HepG2 (cell line): ENCODE measurements around the gene MSI2. TPM values are rescaled to one million over a fixed set of nuclear protein-coding genes. Genes with fewer than 3 reads are reported as not detected.

ENCODE experiments used
- AGO1 ChIP-seq: fragments of 200-400 bp; formaldehyde crosslinking; IDR thresholded peaks from 2 replicates; pipeline ENCODE4 v1.6.1; 2017; ENCODE audit warnings: mild to moderate bottlenecking, low read depth, low read length, moderate library complexity; ENCODE audit not compliant: poor library complexity, severe bottlenecking
- CAMTA2 ChIP-seq: sonication (generic); formaldehyde crosslinking; IDR thresholded peaks from 2 replicates; pipeline ENCODE4 v1.4.0; 2020; ENCODE audit warnings: mild to moderate bottlenecking, missing genetic modification reagents, borderline replicate concordance
- EZH2 ChIP-seq: conservative IDR thresholded peaks from 2 replicates; pipeline ENCODE4 v1.6.1; 2012; ENCODE audit warnings: mild to moderate bottlenecking, low read depth, low read length, moderate library complexity
- MAFF ChIP-seq: IDR thresholded peaks from 2 replicates; pipeline ENCODE4 v1.6.1; 2011; ENCODE audit warnings: low read depth, low read length, improper control_type of control experiment
- MAFK ChIP-seq, 2 experiments: IDR thresholded peaks in 1 of 2; conservative IDR thresholded peaks in 1 of 2; 2 replicates each; pipeline ENCODE4 v1.6.1; 2011; ENCODE audit warnings: improper control_type of control experiment in 2 of 2, low read length in 2 of 2
- NCOA1 ChIP-seq: sonication (generic); formaldehyde crosslinking; IDR thresholded peaks from 2 replicates; pipeline ENCODE4 v1.9.0; 2021; ENCODE audit warnings: missing genetic modification reagents
- NCOA2 ChIP-seq: sonication (generic); formaldehyde crosslinking; IDR thresholded peaks from 2 replicates; pipeline ENCODE4 v1.8.0; 2022; ENCODE audit warnings: inconsistent platforms
- PCBP2 ChIP-seq: fragments of 200-400 bp; formaldehyde crosslinking; optimal IDR thresholded peaks from 2 replicates; pipeline ENCODE3; 2018; ENCODE audit warnings: low read length, low read depth; ENCODE audit not compliant: poor library complexity, severe bottlenecking
- POGZ ChIP-seq: sonication (generic); formaldehyde crosslinking; IDR thresholded peaks from 2 replicates; pipeline ENCODE4 v1.4.0; 2020; ENCODE audit warnings: mild to moderate bottlenecking, missing genetic modification reagents
- SMC3 ChIP-seq: IDR thresholded peaks from 2 replicates; pipeline ENCODE4 v1.6.1; 2011; ENCODE audit warnings: low read length, improper control_type of control experiment
- SP140L ChIP-seq: sonication (generic); formaldehyde crosslinking; IDR thresholded peaks from 2 replicates; pipeline ENCODE4 v1.4.0; 2020; ENCODE audit warnings: missing genetic modification reagents, borderline replicate concordance
- TARDBP ChIP-seq: sonication (generic); formaldehyde crosslinking; IDR thresholded peaks from 2 replicates; pipeline ENCODE4 v1.8.0; 2022; ENCODE audit warnings: mild to moderate bottlenecking, missing genetic modification reagents
- ZBTB42 ChIP-seq: sonication (generic); formaldehyde crosslinking; IDR thresholded peaks from 2 replicates; pipeline ENCODE4 v1.5.0; 2020; ENCODE audit warnings: mild to moderate bottlenecking, missing genetic modification reagents
- ZNF446 ChIP-seq: sonication (generic); formaldehyde crosslinking; IDR thresholded peaks from 2 replicates; pipeline ENCODE4 v1.5.0; 2020; ENCODE audit warnings: mild to moderate bottlenecking, missing genetic modification reagents
- polyA plus RNA-seq, 8 experiments: library from polyadenylated mRNA; depleted of rRNA in 3 of 8; stranded (reverse) in 7 of 8; unstranded in 1 of 8; fragments of >200 nt; fragmentation: Illumina TruSeq in 4 of 8; extraction: Trizol in 4 of 8; gene quantifications; 2 replicates each; pipeline versions ENCODE4 v1.2.1 to v1.2.3, GENCODE V29; 2011 to 2016; ENCODE audit warnings: low read depth in 4 of 8, missing spikeins in 1 of 8, mixed read lengths in 1 of 8; ENCODE audit not compliant: insufficient read depth in 1 of 8
- total RNA-seq, 5 experiments: library from RNA; depleted of rRNA; stranded (reverse); fragments of >200 nt; fragmentation: Illumina TruSeq; extraction: Trizol; gene quantifications; 2 replicates each; pipeline ENCODE4 v1.2.3, GENCODE V29; 2016; ENCODE audit warnings: low read depth in 1 of 5
- TF ChIP-seq, protein P1 (sequence below): fragments of 450-650 bp; IDR thresholded peaks from 2 replicates; pipeline ENCODE4 v1.6.1; 2017; ENCODE audit warnings: mild to moderate bottlenecking
- TF ChIP-seq, protein P2 (sequence below): sonication (generic); formaldehyde crosslinking; IDR thresholded peaks from 2 replicates; pipeline ENCODE4 v1.5.0; 2020; ENCODE audit warnings: missing genetic modification reagents, mild to moderate bottlenecking, borderline replicate concordance
- TF ChIP-seq, protein P3 (sequence below): sonication (generic); formaldehyde crosslinking; IDR thresholded peaks from 2 replicates; pipeline ENCODE4 v1.4.0; 2020; ENCODE audit warnings: missing genetic modification reagents
- TF ChIP-seq, protein P4 (sequence below): sonication (generic); formaldehyde crosslinking; IDR thresholded peaks from 2 replicates; pipeline ENCODE4 v1.4.0; 2020; ENCODE audit warnings: missing genetic modification reagents, mild to moderate bottlenecking, borderline replicate concordance

The MSI2 gene
- total and polyA plus RNA-seq, 2 of the 13 experiments (the other 11 are each of a cell fraction or from before 2014, with no cell fraction given) = 77.5 to 78.4 TPM

DNA sequence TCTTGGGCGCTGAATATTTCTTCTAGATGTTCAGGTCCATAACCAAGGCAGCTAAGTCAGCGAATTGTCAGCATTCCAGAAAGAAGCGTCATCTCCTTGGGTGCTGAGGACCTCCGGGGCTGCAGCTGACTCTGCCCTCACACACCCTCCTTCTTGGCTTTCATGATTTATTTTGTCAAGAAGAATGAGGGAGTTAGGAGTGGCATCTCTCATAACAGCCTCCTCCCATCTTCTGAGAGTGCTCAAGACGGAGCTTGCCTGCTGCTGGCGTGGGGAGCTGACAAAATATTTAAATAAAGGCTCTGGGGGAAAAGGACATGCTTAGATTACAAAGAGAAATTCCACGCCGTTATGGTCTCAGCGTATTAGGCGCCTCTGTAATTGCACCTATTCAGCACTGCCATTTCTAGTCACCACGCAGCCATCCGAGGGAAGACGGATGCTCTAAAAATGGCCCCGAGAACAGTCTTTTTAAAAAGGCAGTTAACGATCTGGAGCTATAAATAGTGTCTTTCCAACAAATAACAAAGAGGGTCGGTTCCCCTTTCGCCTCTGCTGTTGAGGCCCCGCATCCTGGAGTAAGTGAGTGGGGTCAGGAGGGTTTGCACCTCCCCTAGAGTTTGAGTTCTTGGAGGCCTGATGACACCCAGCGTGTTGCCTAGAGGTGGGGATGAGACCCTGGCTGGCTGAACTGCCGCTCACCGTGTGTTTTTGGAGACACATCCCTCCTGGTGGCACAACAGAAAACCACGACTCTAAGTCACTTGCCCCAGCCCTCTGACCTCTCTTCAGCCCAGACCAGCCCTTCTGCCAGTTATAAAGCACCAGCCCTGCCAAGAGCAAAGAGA, 301.7 kb downstream of the MSI2 start (continued):
- TF ChIP-seq, protein P1, sequence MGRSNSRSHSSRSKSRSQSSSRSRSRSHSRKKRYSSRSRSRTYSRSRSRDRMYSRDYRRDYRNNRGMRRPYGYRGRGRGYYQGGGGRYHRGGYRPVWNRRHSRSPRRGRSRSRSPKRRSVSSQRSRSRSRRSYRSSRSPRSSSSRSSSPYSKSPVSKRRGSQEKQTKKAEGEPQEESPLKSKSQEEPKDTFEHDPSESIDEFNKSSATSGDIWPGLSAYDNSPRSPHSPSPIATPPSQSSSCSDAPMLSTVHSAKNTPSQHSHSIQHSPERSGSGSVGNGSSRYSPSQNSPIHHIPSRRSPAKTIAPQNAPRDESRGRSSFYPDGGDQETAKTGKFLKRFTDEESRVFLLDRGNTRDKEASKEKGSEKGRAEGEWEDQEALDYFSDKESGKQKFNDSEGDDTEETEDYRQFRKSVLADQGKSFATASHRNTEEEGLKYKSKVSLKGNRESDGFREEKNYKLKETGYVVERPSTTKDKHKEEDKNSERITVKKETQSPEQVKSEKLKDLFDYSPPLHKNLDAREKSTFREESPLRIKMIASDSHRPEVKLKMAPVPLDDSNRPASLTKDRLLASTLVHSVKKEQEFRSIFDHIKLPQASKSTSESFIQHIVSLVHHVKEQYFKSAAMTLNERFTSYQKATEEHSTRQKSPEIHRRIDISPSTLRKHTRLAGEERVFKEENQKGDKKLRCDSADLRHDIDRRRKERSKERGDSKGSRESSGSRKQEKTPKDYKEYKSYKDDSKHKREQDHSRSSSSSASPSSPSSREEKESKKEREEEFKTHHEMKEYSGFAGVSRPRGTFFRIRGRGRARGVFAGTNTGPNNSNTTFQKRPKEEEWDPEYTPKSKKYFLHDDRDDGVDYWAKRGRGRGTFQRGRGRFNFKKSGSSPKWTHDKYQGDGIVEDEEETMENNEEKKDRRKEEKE = no peak
- no peak for TF ChIP-seq TARDBP
- no peak for TF ChIP-seq ZNF446 (CRISPR knock-in tag)
- no peak for TF ChIP-seq EZH2
- TF ChIP-seq MAFF = peak; percentile 82
- no peak for TF ChIP-seq AGO1
- TF ChIP-seq PCBP2 = no peak
- TF ChIP-seq, protein P2, sequence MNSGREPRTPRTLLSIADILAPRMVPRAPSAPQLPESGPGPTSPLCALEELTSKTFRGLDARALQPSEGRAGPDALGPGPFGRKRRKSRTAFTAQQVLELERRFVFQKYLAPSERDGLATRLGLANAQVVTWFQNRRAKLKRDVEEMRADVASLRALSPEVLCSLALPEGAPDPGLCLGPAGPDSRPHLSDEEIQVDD = no peak
- TF ChIP-seq SP140L (CRISPR knock-in tag) = no peak
- TF ChIP-seq NCOA1 (CRISPR knock-in tag) = no peak
- TF ChIP-seq, protein P3, sequence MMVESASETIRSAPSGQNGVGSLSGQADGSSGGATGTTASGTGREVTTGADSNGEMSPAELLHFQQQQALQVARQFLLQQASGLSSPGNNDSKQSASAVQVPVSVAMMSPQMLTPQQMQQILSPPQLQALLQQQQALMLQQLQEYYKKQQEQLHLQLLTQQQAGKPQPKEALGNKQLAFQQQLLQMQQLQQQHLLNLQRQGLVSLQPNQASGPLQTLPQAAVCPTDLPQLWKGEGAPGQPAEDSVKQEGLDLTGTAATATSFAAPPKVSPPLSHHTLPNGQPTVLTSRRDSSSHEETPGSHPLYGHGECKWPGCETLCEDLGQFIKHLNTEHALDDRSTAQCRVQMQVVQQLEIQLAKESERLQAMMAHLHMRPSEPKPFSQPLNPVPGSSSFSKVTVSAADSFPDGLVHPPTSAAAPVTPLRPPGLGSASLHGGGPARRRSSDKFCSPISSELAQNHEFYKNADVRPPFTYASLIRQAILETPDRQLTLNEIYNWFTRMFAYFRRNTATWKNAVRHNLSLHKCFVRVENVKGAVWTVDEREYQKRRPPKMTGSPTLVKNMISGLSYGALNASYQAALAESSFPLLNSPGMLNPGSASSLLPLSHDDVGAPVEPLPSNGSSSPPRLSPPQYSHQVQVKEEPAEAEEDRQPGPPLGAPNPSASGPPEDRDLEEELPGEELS = no peak
- no peak for TF ChIP-seq NCOA2 (CRISPR knock-in tag)
- no peak for TF ChIP-seq POGZ (CRISPR knock-in tag)
- no peak for TF ChIP-seq CAMTA2
- TF ChIP-seq, protein P4, sequence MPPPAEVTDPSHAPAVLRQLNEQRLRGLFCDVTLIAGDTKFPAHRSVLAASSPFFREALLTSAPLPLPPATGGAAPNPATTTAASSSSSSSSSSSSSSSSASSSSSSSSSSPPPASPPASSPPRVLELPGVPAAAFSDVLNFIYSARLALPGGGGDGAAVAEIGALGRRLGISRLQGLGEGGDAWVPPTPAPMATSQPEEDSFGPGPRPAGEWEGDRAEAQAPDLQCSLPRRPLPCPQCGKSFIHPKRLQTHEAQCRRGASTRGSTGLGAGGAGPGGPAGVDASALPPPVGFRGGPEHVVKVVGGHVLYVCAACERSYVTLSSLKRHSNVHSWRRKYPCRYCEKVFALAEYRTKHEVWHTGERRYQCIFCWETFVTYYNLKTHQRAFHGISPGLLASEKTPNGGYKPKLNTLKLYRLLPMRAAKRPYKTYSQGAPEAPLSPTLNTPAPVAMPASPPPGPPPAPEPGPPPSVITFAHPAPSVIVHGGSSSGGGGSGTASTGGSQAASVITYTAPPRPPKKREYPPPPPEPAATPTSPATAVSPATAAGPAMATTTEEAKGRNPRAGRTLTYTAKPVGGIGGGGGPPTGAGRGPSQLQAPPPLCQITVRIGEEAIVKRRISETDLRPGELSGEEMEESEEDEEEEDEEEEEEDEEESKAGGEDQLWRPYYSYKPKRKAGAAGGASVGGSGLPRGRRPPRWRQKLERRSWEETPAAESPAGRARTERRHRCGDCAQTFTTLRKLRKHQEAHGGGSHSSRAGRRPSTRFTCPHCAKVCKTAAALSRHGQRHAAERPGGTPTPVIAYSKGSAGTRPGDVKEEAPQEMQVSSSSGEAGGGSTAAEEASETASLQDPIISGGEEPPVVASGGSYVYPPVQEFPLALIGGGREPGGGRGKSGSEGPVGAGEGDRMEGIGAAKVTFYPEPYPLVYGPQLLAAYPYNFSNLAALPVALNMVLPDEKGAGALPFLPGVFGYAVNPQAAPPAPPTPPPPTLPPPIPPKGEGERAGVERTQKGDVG (CRISPR knock-in tag) = 0 out of 2 replicates have a peak, but pooled peaks have one; percentile 45
- no peak for TF ChIP-seq ZBTB42 (CRISPR knock-in tag)
- no peak for TF ChIP-seq SMC3
- TF ChIP-seq MAFK (conservative IDR thresholded peaks at IDR 0.05 in 1 of 2, IDR thresholded peaks at IDR 0.05 in 1 of 2; ENCODE audit: low read length in 2 of 2) = peak; percentile 81 to 83
- TF ChIP-seq, all 625 proteins: peak for 4
